Lower lobe of right lung (tissue), 2 donors: ENCODE measurements around the gene C8A. TPM values are rescaled to one million over a fixed set of nuclear protein-coding genes. Genes with fewer than 3 reads are reported as not detected.

Experiments
- ATAC-seq, 2 donors: fragments of 200-7000 bp; cut with Tn5 transposase; one replicate each; pipeline ENCODE4 v1.9.1; 2020 to 2022; ENCODE audit warnings: mild to moderate bottlenecking in 2 of 2, moderate library complexity in 2 of 2
- DNase-seq: peaks from one replicate; pipeline ENCODE4 v3.0.0-alpha.2; 2020
- H3K27ac ChIP-seq: fragments of 200-600 bp; one replicate; pipeline ENCODE4 v1.8.0; 2022
- H3K27me3 ChIP-seq: fragments of 200-600 bp; one replicate; pipeline ENCODE4 v1.8.0; 2022; ENCODE audit warnings: low read depth
- H3K36me3 ChIP-seq: fragments of 200-600 bp; one replicate; pipeline ENCODE4 v1.8.0; 2022; ENCODE audit warnings: mild to moderate bottlenecking
- H3K4me1 ChIP-seq: fragments of 200-600 bp; one replicate; pipeline ENCODE4 v1.8.0; 2022
- H3K4me3 ChIP-seq: fragments of 200-600 bp; one replicate; pipeline ENCODE4 v1.8.0; 2022; ENCODE audit warnings: mild to moderate bottlenecking
- H3K9me3 ChIP-seq: fragments of 200-600 bp; one replicate; pipeline ENCODE4 v1.8.0; 2022
- intact Hi-C: fragments of 100-400 bp; cut with DNase I; formaldehyde crosslinking; loops from one replicate; pipeline ENCODE4 v1.11.0; 2022
- long read RNA-seq: library from polyadenylated mRNA; unstranded; transcript quantifications from one replicate; pipeline ENCODE4 v2.0.0, GENCODE V29; 2021
- total RNA-seq: library from RNA; stranded (reverse); fragmentation: NEBNext Ultra II Directional; extraction: Animal tissue kit (Norgen Biotek cat#: 25700); gene quantifications from one replicate; pipeline ENCODE4 v1.2.1, GENCODE V29; 2021
- TF ChIP-seq, protein P1 (sequence below): fragments of 200-600 bp; IDR thresholded peaks from one replicate; pipeline ENCODE4 v1.8.0; 2022; ENCODE audit warnings: antibody characterized with exemption, mild to moderate bottlenecking
- donor health status: DM: no; HTN: yes; CAD: no; lungs with severe emphysema.

Gene C8A
- not detected for total RNA-seq
- long read RNA-seq, result 0 reads

DNA sequence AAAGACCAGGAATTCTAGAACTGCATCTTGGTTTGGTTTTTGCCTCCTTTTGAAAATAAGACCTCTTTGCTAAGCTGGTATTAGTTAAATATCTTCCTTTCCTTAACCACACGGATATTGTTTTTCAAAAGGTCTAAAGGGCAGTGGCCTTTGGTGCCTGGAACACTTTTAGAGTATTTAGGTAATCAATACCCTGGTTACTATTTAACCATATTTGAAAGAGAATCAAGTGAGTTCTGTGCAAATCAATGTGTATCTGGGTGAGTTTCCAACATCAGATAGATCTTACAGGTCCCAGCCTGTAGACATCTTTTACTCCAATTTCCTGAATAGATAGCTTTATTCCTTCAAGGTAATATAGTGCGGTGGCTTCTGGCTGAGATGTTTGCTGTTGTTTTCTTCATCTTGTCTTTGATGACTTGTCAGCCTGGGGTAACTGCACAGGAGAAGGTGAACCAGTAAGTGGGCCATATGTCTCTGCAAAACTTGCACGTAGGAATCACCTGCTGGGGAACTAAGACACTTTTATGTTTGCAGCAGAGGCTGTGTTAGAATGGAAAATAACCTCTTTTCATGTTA is at the start of gene C8A:
TSS of gene C8A (plus strand) at position 277 of the 579 bp plus-strand sequence. CDS start at position 382, 105 bp downstream.
- ATAC-seq (no peak), DNase-seq (no peak)
- Histone ChIP-seq H3K9me3 (no peaks in the 10 kb centered on the region), H3K4me3 (no peak within 1 kb of the TSS), H3K36me3 (no peaks in the 10 kb centered on the region), H3K4me1 (no peaks in the 10 kb centered on the region), H3K27ac (no peak within 1 kb of the TSS), H3K27me3 (no peaks in the 10 kb centered on the region)
- TF ChIP-seq, protein P1, sequence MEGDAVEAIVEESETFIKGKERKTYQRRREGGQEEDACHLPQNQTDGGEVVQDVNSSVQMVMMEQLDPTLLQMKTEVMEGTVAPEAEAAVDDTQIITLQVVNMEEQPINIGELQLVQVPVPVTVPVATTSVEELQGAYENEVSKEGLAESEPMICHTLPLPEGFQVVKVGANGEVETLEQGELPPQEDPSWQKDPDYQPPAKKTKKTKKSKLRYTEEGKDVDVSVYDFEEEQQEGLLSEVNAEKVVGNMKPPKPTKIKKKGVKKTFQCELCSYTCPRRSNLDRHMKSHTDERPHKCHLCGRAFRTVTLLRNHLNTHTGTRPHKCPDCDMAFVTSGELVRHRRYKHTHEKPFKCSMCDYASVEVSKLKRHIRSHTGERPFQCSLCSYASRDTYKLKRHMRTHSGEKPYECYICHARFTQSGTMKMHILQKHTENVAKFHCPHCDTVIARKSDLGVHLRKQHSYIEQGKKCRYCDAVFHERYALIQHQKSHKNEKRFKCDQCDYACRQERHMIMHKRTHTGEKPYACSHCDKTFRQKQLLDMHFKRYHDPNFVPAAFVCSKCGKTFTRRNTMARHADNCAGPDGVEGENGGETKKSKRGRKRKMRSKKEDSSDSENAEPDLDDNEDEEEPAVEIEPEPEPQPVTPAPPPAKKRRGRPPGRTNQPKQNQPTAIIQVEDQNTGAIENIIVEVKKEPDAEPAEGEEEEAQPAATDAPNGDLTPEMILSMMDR, result no peak
- intact Hi-C loops, result no loop called here

- no peak overlapping the region for H3K4me3 ChIP-seq
- H3K27me3 ChIP-seq, result no peaks in the 10 kb centered on the region
- intact Hi-C loops, result no loop called here
- H3K36me3 ChIP-seq, result no peaks in the 10 kb centered on the region
- H3K4me1 ChIP-seq, result no peaks in the 10 kb centered on the region
- no peak for ATAC-seq
- TF ChIP-seq, protein P1, result no peak
- no peak for DNase-seq
- no peak overlapping the region for H3K27ac ChIP-seq
- H3K9me3 ChIP-seq, result no peaks in the 10 kb centered on the region
These were observed 47.8 kb upstream of the C8A start for GRCh38 chr1:56806804-56807203.

- DNase-seq (no peak), ATAC-seq (no peak)
- Histone ChIP-seq H3K27ac (no peak overlapping the region), H3K36me3 (no peaks in the 10 kb centered on the region), H3K27me3 (no peaks in the 10 kb centered on the region), H3K4me3 (no peak overlapping the region), H3K4me1 (no peaks in the 10 kb centered on the region), H3K9me3 (no peaks in the 10 kb centered on the region)
- intact Hi-C loops, result no loop called here
- TF ChIP-seq, protein P1, result no peak
These were observed 46.2 kb upstream of the C8A start for GRCh38 chr1:56808410-56808809.

GRCh38 chr1:56811331-56811730 is 43.3 kb upstream of the C8A start:
- ATAC-seq, result peak; percentile 65 to 85
- H3K27ac ChIP-seq, result no peak overlapping the region
- intact Hi-C loops, result no loop called here
- no peaks in the 10 kb centered on the region for H3K9me3 ChIP-seq
- H3K27me3 ChIP-seq, result no peaks in the 10 kb centered on the region
- no peak overlapping the region for H3K4me3 ChIP-seq
- TF ChIP-seq, protein P1, result no peak
- H3K4me1 ChIP-seq, result no peaks in the 10 kb centered on the region
- no peaks in the 10 kb centered on the region for H3K36me3 ChIP-seq
- no peak for DNase-seq

- Histone ChIP-seq H3K36me3 (no peaks in the 10 kb centered on the region), H3K9me3 (no peaks in the 10 kb centered on the region), H3K27me3 (no peaks in the 10 kb centered on the region), H3K4me3 (no peak overlapping the region), H3K4me1 (no peaks in the 10 kb centered on the region), H3K27ac (no peak overlapping the region)
- no peak for ATAC-seq
- no peak for DNase-seq
- intact Hi-C loops, result no loop called here
- TF ChIP-seq, protein P1, result no peak
These were observed 40.4 kb upstream of the C8A start for GRCh38 chr1:56814205-56814604.

DNA sequence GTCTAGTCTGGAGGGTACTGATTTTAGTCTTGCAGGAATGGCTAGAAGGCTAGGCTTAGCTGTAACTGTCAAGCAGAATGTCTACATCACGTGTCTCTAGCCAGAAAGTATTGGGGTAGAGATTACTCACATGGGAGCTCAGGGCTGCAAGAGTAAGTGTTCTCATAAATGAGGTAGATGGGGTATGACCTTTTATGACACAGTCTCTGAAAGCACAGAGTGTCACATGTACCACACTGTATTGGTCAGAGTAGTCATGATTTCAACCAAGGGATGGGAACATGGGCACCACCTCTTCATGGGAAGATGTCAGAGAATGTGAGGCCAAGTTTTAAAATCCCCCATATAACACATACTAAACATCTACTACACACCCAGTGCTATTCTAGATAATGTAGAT is 38.3 kb upstream of the C8A start:
- Histone ChIP-seq H3K4me1 (peaks cover 8% of the 10 kb centered on the region), H3K27me3 (no peaks in the 10 kb centered on the region), H3K27ac (no peak overlapping the region), H3K9me3 (no peaks in the 10 kb centered on the region), H3K4me3 (no peak overlapping the region), H3K36me3 (no peaks in the 10 kb centered on the region)
- ATAC-seq (no peak), DNase-seq (no peak)
- TF ChIP-seq, protein P1, result no peak
- intact Hi-C loops, result no loop called here
